Ascending aorta (tissue), 2 donors: ENCODE measurements around the gene TTR. TPM values are rescaled to one million over a fixed set of nuclear protein-coding genes. Genes with fewer than 3 reads are reported as not detected.

Source experiments
- DNase-seq, 2 donors: peaks; one replicate each; pipeline ENCODE4 v3.0.0-alpha.2; 2019; ENCODE audit warnings: low spot score in 2 of 2
- H3K27ac ChIP-seq, 2 donors: fragments of 200-600 bp; sonication (generic); one replicate each; pipeline ENCODE4 v1.5.1; 2016 to 2017; ENCODE audit warnings: mild to moderate bottlenecking in 1 of 2
- H3K27me3 ChIP-seq: fragments of 200-600 bp; sonication (generic); one replicate; pipeline ENCODE4 v1.5.1; 2017
- H3K36me3 ChIP-seq, 2 donors: fragments of 200-600 bp; sonication (generic); one replicate each; pipeline ENCODE4 v1.5.1; 2016
- H3K4me1 ChIP-seq, 2 donors: fragments of 200-600 bp; sonication (generic); one replicate each; pipeline ENCODE4 v1.5.1; 2016 to 2017; ENCODE audit warnings: mild to moderate bottlenecking in 1 of 2
- H3K4me3 ChIP-seq, 2 donors: fragments of 200-600 bp; sonication (generic); one replicate each; pipeline ENCODE4 v1.5.1; 2016 to 2017; ENCODE audit warnings: mild to moderate bottlenecking in 1 of 2
- H3K9me3 ChIP-seq, 2 donors: fragments of 200-600 bp; sonication (generic); one replicate each; pipeline ENCODE4 v1.5.1; 2016
- intact Hi-C: fragments of 100-400 bp; cut with DNase I; formaldehyde crosslinking; loops from one replicate; pipeline ENCODE4 v1.15.1; 2023
- total RNA-seq: library from RNA; depleted of rRNA; stranded (reverse); fragments of >200 nt; gene quantifications from one replicate; pipeline ENCODE4 v1.1.0, GENCODE V29; 2016
- TF ChIP-seq, protein P1 (sequence below), 3 experiments: fragments of 200-600 bp in 2 of 3; fragments of 450-650 bp in 1 of 3; sonication (generic) in 2 of 3; IDR thresholded peaks; one replicate each; pipeline ENCODE4 v1.5.1; 2016 to 2019; ENCODE audit warnings: antibody characterized with exemption in 3 of 3, mild to moderate bottlenecking in 1 of 3, moderate library complexity in 1 of 3

TTR gene
- total RNA-seq, 1 donor from 2014 or later = 5.2 TPM

DNA sequence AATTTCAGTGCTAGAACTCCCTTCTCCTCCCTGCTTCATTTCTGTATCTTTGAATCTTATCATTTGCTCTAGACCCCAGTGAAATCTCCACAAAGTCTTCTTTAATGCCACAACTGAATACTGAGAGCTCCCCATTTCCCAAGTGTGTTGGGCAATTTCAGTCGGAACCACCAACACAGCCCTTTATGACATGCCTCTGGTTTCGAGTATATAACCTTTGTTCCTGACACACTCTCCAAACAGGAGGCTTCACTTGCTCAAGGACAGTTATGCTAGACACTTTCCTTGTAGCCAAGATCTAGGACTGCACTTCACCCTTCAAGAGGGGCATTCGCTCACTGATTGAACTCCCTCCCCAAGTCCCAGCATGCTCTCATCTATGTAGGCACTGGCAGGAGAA is 18.6 kb upstream of the TTR start:
- Histone ChIP-seq H3K4me3 (no peak overlapping the region), H3K27ac (no peak overlapping the region), H3K27me3 (no peaks in the 10 kb centered on the region), H3K9me3 (no peaks in the 10 kb centered on the region), H3K4me1 (no peaks in the 10 kb centered on the region), H3K36me3 (no peaks in the 10 kb centered on the region)
- intact Hi-C loops = no loop called here
- TF ChIP-seq, protein P1, sequence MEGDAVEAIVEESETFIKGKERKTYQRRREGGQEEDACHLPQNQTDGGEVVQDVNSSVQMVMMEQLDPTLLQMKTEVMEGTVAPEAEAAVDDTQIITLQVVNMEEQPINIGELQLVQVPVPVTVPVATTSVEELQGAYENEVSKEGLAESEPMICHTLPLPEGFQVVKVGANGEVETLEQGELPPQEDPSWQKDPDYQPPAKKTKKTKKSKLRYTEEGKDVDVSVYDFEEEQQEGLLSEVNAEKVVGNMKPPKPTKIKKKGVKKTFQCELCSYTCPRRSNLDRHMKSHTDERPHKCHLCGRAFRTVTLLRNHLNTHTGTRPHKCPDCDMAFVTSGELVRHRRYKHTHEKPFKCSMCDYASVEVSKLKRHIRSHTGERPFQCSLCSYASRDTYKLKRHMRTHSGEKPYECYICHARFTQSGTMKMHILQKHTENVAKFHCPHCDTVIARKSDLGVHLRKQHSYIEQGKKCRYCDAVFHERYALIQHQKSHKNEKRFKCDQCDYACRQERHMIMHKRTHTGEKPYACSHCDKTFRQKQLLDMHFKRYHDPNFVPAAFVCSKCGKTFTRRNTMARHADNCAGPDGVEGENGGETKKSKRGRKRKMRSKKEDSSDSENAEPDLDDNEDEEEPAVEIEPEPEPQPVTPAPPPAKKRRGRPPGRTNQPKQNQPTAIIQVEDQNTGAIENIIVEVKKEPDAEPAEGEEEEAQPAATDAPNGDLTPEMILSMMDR (IDR thresholded peaks at IDR 0.05) = no peak
- no peak for DNase-seq

DNA sequence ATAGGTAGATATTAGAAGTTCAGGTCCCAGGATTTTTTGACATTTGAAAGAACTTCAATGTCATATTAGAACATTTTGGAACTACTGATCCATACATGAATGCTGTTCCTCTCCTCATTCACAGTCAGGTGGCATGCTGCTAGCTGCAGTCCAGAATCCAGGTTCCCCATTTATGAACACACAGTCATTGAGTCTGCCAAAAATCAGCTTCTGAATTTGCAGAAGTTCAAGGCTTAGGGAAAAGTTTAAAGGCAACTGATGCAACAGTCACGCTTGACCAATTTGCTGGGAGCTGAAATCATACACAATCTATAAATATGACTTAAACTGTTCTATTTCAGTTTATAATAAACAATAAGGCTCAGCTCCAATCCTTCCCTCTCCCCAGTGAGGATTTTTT is 17.3 kb upstream of the TTR start:
- Histone ChIP-seq H3K4me3 (no peak overlapping the region), H3K36me3 (no peaks in the 10 kb centered on the region), H3K27ac (no peak overlapping the region), H3K27me3 (no peaks in the 10 kb centered on the region), H3K4me1 (no peaks in the 10 kb centered on the region), H3K9me3 (no peaks in the 10 kb centered on the region)
- TF ChIP-seq, protein P1 (IDR thresholded peaks at IDR 0.05) = no peak
- DNase-seq = no peak
- intact Hi-C loops = no loop called here

DNA sequence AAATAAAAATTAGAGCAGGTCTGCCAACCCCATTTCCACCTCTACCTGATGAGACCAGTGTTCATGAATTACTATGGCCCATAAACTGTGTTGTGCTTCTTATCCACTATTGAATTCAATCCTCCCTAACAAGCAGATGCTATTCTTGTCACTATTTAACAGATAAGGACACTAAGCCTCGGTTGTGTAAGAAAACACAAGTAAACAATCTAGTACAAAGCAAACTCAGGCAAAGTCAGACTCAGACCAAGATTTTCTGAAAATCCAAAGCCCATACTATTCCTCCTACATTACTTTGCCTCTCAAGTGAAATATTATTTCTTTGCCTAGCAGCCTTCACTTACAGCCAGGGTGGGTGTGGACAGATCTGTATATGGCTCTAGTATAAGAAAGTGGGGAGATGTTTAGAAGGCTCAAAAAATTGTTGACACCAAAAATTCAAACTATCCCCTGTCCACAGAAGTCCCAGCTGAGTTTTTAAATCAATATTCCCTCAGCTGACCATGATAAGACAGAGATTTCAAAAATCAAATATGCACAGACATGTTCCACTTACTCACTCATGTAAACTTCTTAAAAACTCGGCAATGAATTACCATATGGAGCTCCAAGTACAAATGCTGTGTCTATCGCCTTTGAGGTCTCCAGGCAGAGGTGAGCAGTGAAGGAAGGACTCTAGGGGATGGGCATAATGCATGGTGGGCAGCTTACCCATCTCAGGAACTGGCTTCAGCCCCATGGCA is 16.0 kb upstream of the TTR start:
- Histone ChIP-seq H3K4me3 (no peak overlapping the region), H3K36me3 (no peaks in the 10 kb centered on the region), H3K9me3 (no peaks in the 10 kb centered on the region), H3K4me1 (no peaks in the 10 kb centered on the region), H3K27ac (no peak overlapping the region), H3K27me3 (no peaks in the 10 kb centered on the region)
- DNase-seq = no peak
- intact Hi-C loops = no loop called here
- TF ChIP-seq, protein P1 (IDR thresholded peaks at IDR 0.05) = no peak

DNA sequence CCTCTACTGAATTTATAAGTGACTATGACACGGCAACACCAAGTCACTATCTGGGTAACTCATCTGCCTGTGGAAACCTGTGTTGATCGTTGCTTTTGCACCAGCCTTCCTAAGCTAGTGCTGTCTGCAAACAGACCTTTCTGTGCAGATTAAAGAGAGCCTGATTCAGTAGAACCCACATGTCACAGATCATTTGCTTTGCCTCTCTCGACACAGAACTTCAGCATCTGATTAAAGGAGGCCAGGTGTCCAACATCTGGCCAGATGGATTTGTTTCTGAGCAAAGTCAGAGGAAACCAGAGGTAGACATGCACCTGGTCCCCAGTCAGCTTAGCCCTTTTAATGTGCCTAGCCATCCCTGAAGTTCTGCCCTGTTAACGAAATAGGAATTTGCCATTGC is 15.0 kb upstream of the TTR start:
- Histone ChIP-seq H3K27ac (no peak overlapping the region), H3K36me3 (no peaks in the 10 kb centered on the region), H3K4me3 (no peak overlapping the region), H3K27me3 (no peaks in the 10 kb centered on the region), H3K4me1 (no peaks in the 10 kb centered on the region), H3K9me3 (no peaks in the 10 kb centered on the region)
- DNase-seq = no peak
- TF ChIP-seq, protein P1 (IDR thresholded peaks at IDR 0.05) = no peak
- intact Hi-C loops = no loop called here

DNA sequence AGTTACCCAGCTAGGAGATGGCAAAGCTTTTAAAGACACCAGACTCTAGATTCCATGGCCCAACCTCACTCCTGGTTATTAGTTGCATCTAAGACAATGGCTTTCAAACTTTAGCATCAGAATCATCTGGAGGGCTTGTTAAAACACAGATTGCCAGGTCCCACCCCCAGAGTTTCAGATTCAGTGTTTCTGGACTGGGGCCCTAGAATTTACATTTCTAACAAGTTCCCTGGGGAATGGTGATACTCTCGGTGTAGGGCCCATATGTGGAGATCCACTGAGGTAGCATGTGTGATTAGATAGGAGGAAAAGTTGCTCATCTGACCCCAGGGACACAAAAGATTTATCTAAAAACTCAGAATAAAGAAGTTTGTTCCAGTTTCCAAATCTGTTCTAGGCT is 14.5 kb upstream of the TTR start:
- no peak for DNase-seq
- Histone ChIP-seq H3K27ac (no peak overlapping the region), H3K9me3 (no peaks in the 10 kb centered on the region), H3K4me1 (no peaks in the 10 kb centered on the region), H3K27me3 (no peaks in the 10 kb centered on the region), H3K4me3 (no peak overlapping the region), H3K36me3 (no peaks in the 10 kb centered on the region)
- TF ChIP-seq, protein P1 (IDR thresholded peaks at IDR 0.05) = no peak
- intact Hi-C loops = no loop called here

DNA sequence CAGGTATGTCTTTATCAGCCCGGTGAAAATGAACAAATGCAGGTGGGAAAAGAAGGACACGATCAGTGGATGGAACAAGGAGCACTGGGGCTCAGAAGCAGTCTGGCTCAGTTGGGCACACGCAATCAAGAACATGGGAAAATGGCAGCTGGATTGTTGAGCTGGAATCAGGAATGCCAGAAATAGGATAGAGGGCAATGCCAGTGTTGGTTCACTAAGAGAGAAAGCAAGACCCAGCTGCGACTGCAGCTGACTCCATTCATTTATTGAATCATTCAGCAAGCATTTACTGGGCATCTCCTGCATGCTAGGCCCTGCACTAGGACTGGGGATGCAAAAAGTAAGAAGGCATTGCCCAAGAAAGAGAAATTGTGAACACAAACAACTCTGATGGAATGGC is 13.6 kb upstream of the TTR start:
- H3K36me3 ChIP-seq = no peaks in the 10 kb centered on the region
- intact Hi-C loops = no loop called here
- DNase-seq = no peak
- H3K27me3 ChIP-seq = no peaks in the 10 kb centered on the region
- no peaks in the 10 kb centered on the region for H3K4me1 ChIP-seq
- no peaks in the 10 kb centered on the region for H3K9me3 ChIP-seq
- H3K4me3 ChIP-seq = no peak overlapping the region
- TF ChIP-seq, protein P1 (IDR thresholded peaks at IDR 0.05) = no peak
- H3K27ac ChIP-seq = no peak overlapping the region
